ENCODE results near the gene FHIT. TPM values are rescaled to one million over a fixed set of nuclear protein-coding genes. Genes with fewer than 3 reads are reported as not detected.

FHIT gene
- total and polyA plus RNA-seq, 2 donors from 2014 or later: 20.2 to 61.2 TPM

GRCh38 chr3:59831394-59831793, 1419.9 kb downstream of the FHIT start:
- no peak for TF ChIP-seq CTCF (IDR thresholded peaks at IDR 0.05; ENCODE audit: borderline replicate concordance, extremely low read depth, insufficient read depth)
- no peak overlapping the region for H3K9ac ChIP-seq (ENCODE audit: low read length in 3 of 3)

GRCh38 chr3:59829527-59829926, 1421.7 kb downstream of the FHIT start:
- Histone ChIP-seq H3K36me3 (ENCODE audit: control insufficient read depth in 2 of 3, insufficient read depth in 3 of 3, low read length in 3 of 3) (no peaks in the 10 kb centered on the region), H3K9me3 (ENCODE audit: control insufficient read depth in 2 of 3, insufficient read depth in 1 of 3, low read length in 3 of 3) (no peaks in the 10 kb centered on the region), H3K27me3 (ENCODE audit: control insufficient read depth, insufficient read depth, low read length) (no peaks in the 10 kb centered on the region), H3K27ac (ENCODE audit: low read depth in 2 of 2, low read length in 2 of 2) (no peak overlapping the region), H3K9ac (ENCODE audit: low read length in 3 of 3) (no peak overlapping the region), H3K4me3 (ENCODE audit: low read length in 3 of 3) (no peak overlapping the region), H3K4me1 (ENCODE audit: control insufficient read depth in 2 of 3, insufficient read depth in 2 of 3, low read depth in 1 of 3, low read length in 3 of 3) (no peaks in the 10 kb centered on the region)
- DNase-seq: no peak
- intact Hi-C loops (cut with DNase I): no loop called here
- TF ChIP-seq CTCF (IDR thresholded peaks at IDR 0.05; ENCODE audit: borderline replicate concordance, extremely low read depth, insufficient read depth): no peak
- FAIRE-seq: no peak

More at GRCh38 chr3:59831394-59831793, 1419.9 kb downstream of the FHIT start:
- H3K9me3 ChIP-seq (ENCODE audit: control insufficient read depth in 2 of 3, insufficient read depth in 1 of 3, low read length in 3 of 3): no peaks in the 10 kb centered on the region
- intact Hi-C loops (cut with DNase I): no loop called here
- no peak overlapping the region for H3K27ac ChIP-seq (ENCODE audit: low read depth in 2 of 2, low read length in 2 of 2)
- no peaks in the 10 kb centered on the region for H3K4me1 ChIP-seq (ENCODE audit: control insufficient read depth in 2 of 3, insufficient read depth in 2 of 3, low read depth in 1 of 3, low read length in 3 of 3)
- DNase-seq: no peak
- FAIRE-seq: no peak
- H3K36me3 ChIP-seq (ENCODE audit: control insufficient read depth in 2 of 3, insufficient read depth in 3 of 3, low read length in 3 of 3): no peaks in the 10 kb centered on the region
- H3K27me3 ChIP-seq (ENCODE audit: control insufficient read depth, insufficient read depth, low read length): no peaks in the 10 kb centered on the region
- no peak overlapping the region for H3K4me3 ChIP-seq (ENCODE audit: low read length in 3 of 3)

DNA sequence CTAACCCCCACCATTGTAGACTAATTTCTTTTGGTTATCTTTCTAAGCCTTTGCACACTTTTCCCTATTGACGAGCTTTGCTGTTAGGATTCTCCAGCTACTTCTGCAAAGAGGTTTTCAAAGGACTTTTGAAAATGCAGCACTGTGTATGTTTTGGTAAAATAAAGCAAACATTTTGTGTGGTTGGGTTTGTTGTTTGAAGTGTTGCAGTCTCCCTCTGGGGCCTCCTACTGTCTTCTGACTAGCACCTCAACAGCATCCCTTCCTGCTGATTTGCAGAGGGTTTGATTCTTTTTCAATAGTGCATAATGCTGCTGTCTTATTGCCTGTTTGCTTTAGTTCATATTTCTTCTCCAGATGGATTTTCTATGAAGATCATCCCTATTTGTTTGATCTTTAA, 1426.4 kb downstream of the FHIT start:
- FAIRE-seq (no peak), DNase-seq (no peak)
- no peak overlapping the region for H3K27ac ChIP-seq (ENCODE audit: low read depth in 2 of 2, low read length in 2 of 2)
- no peaks in the 10 kb centered on the region for H3K36me3 ChIP-seq (ENCODE audit: control insufficient read depth in 2 of 3, insufficient read depth in 3 of 3, low read length in 3 of 3)
- no peak overlapping the region for H3K4me3 ChIP-seq (ENCODE audit: low read length in 3 of 3)
- no peak for TF ChIP-seq CTCF (IDR thresholded peaks at IDR 0.05; ENCODE audit: borderline replicate concordance, extremely low read depth, insufficient read depth)
- H3K4me1 ChIP-seq (ENCODE audit: control insufficient read depth in 2 of 3, insufficient read depth in 2 of 3, low read depth in 1 of 3, low read length in 3 of 3): no peaks in the 10 kb centered on the region
- no peaks in the 10 kb centered on the region for H3K27me3 ChIP-seq (ENCODE audit: control insufficient read depth, insufficient read depth, low read length)
- intact Hi-C loops (cut with DNase I): no loop called here
- H3K9ac ChIP-seq (ENCODE audit: low read length in 3 of 3): no peak overlapping the region
- H3K9me3 ChIP-seq (ENCODE audit: control insufficient read depth in 2 of 3, insufficient read depth in 1 of 3, low read length in 3 of 3): no peaks in the 10 kb centered on the region

GRCh38 chr3:59821274-59821673, 1430.0 kb downstream of the FHIT start:
- Histone ChIP-seq H3K4me1 (ENCODE audit: control insufficient read depth in 2 of 3, insufficient read depth in 2 of 3, low read depth in 1 of 3, low read length in 3 of 3) (no peaks in the 10 kb centered on the region), H3K4me3 (ENCODE audit: low read length in 3 of 3) (no peak overlapping the region), H3K27ac (ENCODE audit: low read depth in 2 of 2, low read length in 2 of 2) (no peak overlapping the region), H3K9me3 (ENCODE audit: control insufficient read depth in 2 of 3, insufficient read depth in 1 of 3, low read length in 3 of 3) (no peaks in the 10 kb centered on the region), H3K27me3 (ENCODE audit: control insufficient read depth, insufficient read depth, low read length) (no peaks in the 10 kb centered on the region), H3K9ac (ENCODE audit: low read length in 3 of 3) (no peak overlapping the region), H3K36me3 (ENCODE audit: control insufficient read depth in 2 of 3, insufficient read depth in 3 of 3, low read length in 3 of 3) (no peaks in the 10 kb centered on the region)
- intact Hi-C loops (cut with DNase I): no loop called here
- TF ChIP-seq CTCF (IDR thresholded peaks at IDR 0.05; ENCODE audit: borderline replicate concordance, extremely low read depth, insufficient read depth): no peak
- DNase-seq: no peak
- no peak for FAIRE-seq

Data from kidney (tissue), 14 donors.